Chondrocyte (in vitro differentiated cells): ENCODE measurements around the gene CCDC106. TPM values are rescaled to one million over a fixed set of nuclear protein-coding genes. Genes with fewer than 3 reads are reported as not detected.

Experiments
- DNase-seq: peaks from one replicate; pipeline ENCODE4 v3.0.0; 2021; ENCODE audit warnings: mixed read lengths, low spot score
- H3K27ac Mint-ChIP-seq: one replicate; pipeline ENCODE4 v1.8.0; 2021; ENCODE audit warnings: mild to moderate bottlenecking, moderate library complexity, mixed read lengths; ENCODE audit not compliant: unreplicated experiment
- H3K27me3 Mint-ChIP-seq: 2 replicates; pipeline ENCODE4 v1.8.0; 2021; ENCODE audit warnings: low read depth, mixed read lengths
- H3K36me3 Mint-ChIP-seq: 2 replicates; pipeline ENCODE4 v1.8.0; 2021; ENCODE audit warnings: low read depth, mixed read lengths
- H3K4me1 Mint-ChIP-seq: 2 replicates; pipeline ENCODE4 v1.8.0; 2021; ENCODE audit warnings: low read depth, mild to moderate bottlenecking, mixed read lengths
- H3K4me3 Mint-ChIP-seq: one replicate; pipeline ENCODE4 v1.8.0; 2021; ENCODE audit warnings: mild to moderate bottlenecking, moderate library complexity, mixed read lengths; ENCODE audit not compliant: unreplicated experiment
- H3K9me3 Mint-ChIP-seq: 2 replicates; pipeline ENCODE4 v1.8.0; 2021; ENCODE audit warnings: low read depth, mixed read lengths
- CTCF ChIP-seq: fragments of 200-600 bp; sonication (generic); IDR thresholded peaks from 2 replicates; pipeline ENCODE4 v1.5.0; 2021; ENCODE audit warnings: antibody characterized with exemption, mild to moderate bottlenecking, moderate library complexity
- total RNA-seq: library from RNA; stranded (reverse); gene quantifications from 3 replicates; pipeline ENCODE4 v1.2.1, GENCODE V29; 2021

Gene CCDC106
- total RNA-seq, 1 donor from 2014 or later = 20.9 TPM

- TF ChIP-seq CTCF = no peak
- Mint-ChIP-seq H3K36me3 (peaks cover 12% of the 10 kb centered on the region), H3K27ac (peak overlapping the region; percentile 41), H3K27me3 (no peaks in the 10 kb centered on the region), H3K9me3 (no peaks in the 10 kb centered on the region), H3K4me3 (peak overlapping the region; percentile 66), H3K4me1 (peaks cover 31% of the 10 kb centered on the region)
- DNase-seq = no peak
Observed at GRCh38 chr19:55600662-55601028, 47.4 kb upstream of the CCDC106 start.

GRCh38 chr19:55601084-55601483 lies 46.9 kb upstream of the CCDC106 start:
- Mint-ChIP-seq H3K4me1 (peaks cover 31% of the 10 kb centered on the region), H3K9me3 (no peaks in the 10 kb centered on the region), H3K27me3 (no peaks in the 10 kb centered on the region), H3K4me3 (peak overlapping the region; percentile 66), H3K36me3 (peaks cover 9% of the 10 kb centered on the region), H3K27ac (peak overlapping the region; percentile 41)
- DNase-seq = no peak
- no peak for TF ChIP-seq CTCF

- Mint-ChIP-seq H3K9me3 (no peaks in the 10 kb centered on the region), H3K4me3 (no peak overlapping the region), H3K36me3 (peaks cover 2% of the 10 kb centered on the region), H3K4me1 (peaks cover 39% of the 10 kb centered on the region), H3K27me3 (no peaks in the 10 kb centered on the region), H3K27ac (no peak overlapping the region)
- no peak for TF ChIP-seq CTCF
- no peak for DNase-seq
Observed at GRCh38 chr19:55602104-55603001, 45.7 kb upstream of the CCDC106 start.

DNA sequence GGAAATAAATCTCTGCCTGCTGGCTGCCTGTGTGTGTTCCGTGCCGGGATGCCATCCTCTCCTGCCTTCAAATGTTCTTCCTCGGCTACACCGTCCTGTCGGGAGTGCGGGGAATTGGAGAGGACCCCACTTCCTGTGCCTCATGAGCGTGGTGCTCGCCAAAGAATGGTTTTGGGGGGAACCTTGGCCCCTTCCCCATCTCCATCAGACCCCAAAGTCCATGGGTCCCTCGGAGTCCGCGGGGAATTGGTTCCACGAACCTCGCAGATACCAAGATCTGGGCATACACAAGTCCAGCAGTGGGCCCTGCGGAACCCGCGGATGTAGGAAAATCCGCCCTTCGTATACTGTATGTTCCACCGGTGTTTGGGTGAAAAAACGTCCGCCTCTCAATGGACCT lies 44.9 kb upstream of the CCDC106 start:
- Mint-ChIP-seq H3K9me3 (no peaks in the 10 kb centered on the region), H3K4me3 (no peak overlapping the region), H3K36me3 (peaks cover 4% of the 10 kb centered on the region), H3K27ac (no peak overlapping the region), H3K27me3 (no peaks in the 10 kb centered on the region), H3K4me1 (peaks cover 44% of the 10 kb centered on the region)
- no peak for TF ChIP-seq CTCF
- no peak for DNase-seq

- peaks cover 40% of the 10 kb centered on the region for H3K4me1 Mint-ChIP-seq
- no peaks in the 10 kb centered on the region for H3K27me3 Mint-ChIP-seq
- no peak overlapping the region for H3K4me3 Mint-ChIP-seq
- H3K9me3 Mint-ChIP-seq = no peaks in the 10 kb centered on the region
- peaks cover 6% of the 10 kb centered on the region for H3K36me3 Mint-ChIP-seq
- TF ChIP-seq CTCF = no peak
- DNase-seq = no peak
- peak overlapping the region; percentile 98 for H3K27ac Mint-ChIP-seq
Observed at GRCh38 chr19:55603581-55604292, 44.3 kb upstream of the CCDC106 start.
